ENCODE data around the gene TFF1. TPM values are rescaled to one million over a fixed set of nuclear protein-coding genes. Genes with fewer than 3 reads are reported as not detected.

The TFF1 gene
- total RNA-seq, 1 donor from 2014 or later, result 2.6 TPM

DNA sequence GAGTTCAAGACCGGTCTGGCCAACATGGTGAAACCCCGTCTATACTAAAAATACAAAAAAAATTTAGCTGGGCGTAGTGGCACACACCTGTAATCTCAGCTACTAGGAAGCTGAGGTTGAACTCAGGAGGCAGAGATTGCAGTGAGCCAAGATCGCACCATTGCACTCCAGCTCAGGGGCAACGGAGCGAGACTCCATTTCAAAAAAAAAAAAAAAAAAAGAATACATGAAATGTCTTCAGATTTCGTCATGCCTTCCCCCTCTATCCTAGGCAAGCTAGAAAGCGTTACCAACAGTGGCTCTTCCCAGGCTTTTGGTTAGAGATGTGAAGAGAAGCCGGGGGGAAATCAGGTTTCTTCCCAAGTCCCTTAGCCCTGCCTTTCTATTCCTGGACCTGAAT is 3.6 kb downstream of the TFF1 start:
- DNase-seq (ENCODE audit: low spot score), result no peak

DNA sequence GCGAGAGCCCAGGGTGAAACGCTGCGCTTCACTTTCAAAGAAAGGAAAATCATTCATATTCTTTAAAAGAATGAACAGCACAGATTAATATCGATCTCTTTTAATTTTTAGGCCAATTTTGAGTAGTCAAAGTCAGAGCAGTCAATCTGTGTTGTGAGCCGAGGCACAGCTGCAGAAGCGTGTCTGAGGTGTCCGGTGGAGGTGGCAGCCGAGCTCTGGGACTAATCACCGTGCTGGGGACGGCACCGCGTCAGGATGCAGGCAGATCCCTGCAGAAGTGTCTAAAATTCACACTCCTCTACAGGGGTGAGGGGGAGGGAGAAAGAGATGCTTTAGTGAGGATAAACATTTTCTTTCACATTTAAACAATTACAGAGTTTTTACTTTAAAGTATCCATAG is 4.1 kb downstream of the TFF1 start:
- DNase-seq (ENCODE audit: low spot score), result no peak

DNA sequence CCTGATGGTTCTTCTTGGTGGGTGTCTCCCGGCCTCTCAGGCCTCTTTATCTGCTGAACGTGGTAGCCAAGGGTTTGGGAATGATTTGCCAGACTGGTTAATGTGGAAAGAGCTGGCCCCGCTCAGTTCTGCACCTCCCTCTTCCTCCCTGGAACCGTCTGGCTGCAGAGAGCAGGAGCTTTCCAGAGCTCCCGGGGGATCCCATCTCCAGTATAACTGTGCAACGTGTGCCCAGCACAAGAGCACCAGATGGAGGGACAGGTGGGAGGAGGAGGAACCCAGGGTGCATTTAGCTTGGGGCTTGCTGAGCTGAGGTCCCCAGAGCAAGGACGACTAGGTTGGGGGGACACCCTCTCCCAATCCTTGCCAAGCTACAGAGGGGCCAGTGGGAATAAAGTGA is 5.0 kb downstream of the TFF1 start:
- DNase-seq (ENCODE audit: low spot score), result no peak

DNA sequence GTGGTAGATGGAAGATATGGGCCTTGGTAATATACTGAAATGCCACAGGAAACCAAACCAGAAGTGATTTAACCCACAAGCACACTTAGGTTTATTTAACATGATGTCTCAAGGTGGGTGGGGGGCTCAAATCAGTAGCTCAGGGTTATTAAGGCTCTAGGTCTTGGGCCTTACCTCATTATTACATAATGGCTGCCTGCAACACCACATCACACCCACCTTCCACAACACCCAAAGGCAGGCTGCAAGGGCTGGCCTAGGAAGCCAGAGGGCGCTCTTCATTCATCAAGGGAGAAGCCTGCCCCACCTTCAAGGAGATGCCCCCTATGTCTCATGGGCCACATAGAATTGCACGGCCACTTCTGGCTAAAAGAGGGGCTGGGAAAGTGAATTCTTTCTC is 6.0 kb downstream of the TFF1 start:
- DNase-seq (ENCODE audit: low spot score), result no peak

DNA sequence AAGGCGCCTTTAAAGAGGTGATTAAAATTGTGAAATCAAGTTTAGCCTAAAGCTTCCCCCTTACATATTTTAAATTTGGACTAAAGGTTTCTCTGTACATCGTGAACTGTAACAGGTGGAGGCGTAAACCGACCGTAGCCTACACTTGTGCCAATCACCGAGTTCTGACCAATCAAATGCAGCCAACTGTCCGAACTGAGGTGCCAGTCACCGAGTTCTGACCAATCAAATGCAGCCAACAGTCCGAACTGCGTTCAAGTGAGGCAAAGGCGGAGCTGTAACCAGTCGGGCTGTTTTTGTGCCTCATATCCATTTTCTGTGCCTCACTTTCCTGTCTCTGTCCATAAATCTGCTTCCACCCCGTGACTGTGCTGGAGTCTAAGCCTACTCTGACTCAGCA is 7.4 kb downstream of the TFF1 start:
- no peak for DNase-seq (ENCODE audit: low spot score)

DNA sequence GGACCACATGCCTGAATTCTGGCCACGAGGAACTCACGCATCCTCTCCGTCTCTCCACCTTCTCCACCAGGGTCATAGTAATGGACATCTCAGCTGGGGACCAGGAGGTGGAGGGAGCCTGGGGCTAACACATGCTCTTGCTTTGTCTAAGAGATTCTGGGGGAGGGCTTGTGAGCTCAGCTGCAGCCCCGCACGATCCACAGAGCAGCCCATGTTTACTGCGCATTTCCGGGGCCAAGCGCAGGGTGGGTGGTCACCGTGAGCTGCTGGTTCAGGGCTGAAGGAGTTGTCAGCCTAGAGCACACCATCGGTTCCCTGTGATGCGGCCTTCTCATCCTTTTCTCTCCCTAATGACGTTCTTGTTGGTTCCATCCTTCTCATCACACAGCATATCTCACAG is 8.1 kb downstream of the TFF1 start:
- no peak for DNase-seq (ENCODE audit: low spot score)

DNA sequence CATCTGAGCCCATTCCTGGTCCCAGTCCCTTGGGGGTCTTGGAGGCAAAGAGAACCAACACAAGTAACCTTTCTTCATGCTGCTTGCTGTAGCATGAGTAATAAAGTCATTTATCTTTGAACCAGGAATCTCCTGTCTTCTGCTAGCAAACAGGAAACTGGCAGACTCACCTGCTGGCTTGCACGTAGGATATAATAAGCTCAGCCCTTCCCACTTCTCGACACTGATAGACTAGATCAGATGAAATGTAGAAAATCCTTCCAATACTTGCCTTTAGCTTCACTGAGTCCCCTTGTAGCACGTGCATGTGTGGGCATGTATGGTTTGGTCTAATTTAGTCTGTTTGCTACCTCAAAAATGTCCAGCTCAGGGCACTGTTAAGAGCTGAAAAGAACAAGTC is 9.0 kb downstream of the TFF1 start:
- no peak for DNase-seq (ENCODE audit: low spot score)

DNA sequence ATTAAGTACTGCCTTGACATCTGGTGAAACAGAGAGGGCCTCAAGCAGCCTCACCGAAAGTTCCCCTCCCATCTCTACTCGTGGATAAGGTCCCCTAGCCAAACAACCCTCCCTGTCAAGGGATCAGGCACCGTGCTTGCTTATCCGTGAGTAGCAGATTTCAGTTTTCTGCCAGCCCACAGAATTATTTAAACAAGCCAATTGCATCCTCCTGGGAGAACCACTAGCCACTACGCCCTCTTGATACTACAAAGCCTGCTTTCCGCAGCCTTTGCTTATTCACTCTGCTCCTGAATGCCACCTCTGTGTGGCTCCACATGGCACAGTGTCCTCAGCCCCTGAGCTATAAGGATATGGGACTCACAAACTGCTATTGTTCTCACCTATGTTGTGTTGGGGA is 9.7 kb downstream of the TFF1 start:
- DNase-seq (ENCODE audit: low spot score), result no peak

DNA sequence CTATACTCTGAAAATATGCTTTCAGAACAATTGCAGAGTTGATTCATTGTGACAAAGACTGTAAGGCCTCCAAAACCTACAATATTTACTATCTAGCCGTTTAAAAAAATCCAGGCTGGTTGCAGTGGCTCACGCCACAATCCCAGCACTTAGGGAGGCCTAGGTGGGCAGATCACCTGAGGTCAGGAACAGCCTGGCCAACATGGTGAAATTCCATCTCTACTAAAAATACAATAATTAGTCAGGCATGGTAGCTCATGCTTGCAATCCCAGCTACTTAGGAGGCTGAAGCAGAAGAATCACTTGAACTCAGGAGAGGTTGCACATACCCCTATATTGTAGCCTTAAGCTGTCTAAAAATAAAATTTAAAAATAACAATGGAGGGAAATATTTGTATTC is 10.3 kb downstream of the TFF1 start:
- DNase-seq (ENCODE audit: low spot score), result no peak

DNA sequence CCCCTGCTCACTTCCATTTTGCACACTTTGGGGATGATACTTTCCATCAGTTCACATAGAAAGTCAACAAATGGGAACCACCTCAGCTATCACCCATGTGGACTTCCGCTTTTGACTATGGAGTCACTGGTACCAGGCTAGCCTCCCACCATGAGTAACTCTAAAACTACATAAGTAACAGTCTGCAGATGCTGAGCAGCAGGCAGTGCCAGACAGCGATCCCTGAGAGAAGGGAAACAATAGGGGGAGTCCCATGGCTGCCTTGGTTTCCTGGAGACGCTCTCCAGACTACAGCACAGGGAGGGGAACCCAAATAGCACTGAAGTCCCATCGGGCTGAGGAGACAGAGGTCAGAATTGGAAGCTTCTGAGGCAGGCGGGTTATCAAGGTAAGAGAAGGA is 12.7 kb downstream of the TFF1 start:
- no peak for DNase-seq (ENCODE audit: low spot score)

DNA sequence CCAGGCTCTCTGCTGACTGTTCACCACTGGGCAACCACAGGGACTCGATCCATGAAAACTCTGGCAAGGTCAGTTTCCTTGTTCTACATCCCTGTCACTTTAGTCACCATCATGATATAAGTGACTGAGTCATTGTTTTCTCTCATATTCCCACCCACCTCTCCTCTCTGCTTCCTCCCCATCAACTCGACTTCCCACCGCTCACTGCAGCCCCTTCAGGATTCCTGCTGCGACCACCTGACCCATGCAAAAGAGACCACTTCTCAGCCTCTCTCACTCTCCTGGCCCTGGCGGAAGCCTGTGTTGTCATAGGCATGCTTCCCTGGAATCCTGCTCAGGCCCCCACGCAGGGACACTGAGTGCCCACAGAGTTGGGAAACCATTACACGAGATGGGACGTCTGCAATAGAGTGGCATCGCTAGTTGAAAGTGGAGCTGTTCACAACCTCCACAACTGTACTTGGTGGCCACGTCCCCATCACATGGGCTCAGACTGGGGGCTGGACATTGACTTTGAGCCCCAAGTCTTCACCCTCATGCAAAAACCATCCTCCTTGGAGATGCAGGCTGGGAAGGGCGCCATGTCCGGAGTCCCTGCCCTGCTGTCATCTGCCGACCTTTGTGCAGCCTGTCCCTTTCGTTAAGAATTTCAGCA is 13.8 kb downstream of the TFF1 start:
- DNase-seq (ENCODE audit: low spot score), result no peak

DNA sequence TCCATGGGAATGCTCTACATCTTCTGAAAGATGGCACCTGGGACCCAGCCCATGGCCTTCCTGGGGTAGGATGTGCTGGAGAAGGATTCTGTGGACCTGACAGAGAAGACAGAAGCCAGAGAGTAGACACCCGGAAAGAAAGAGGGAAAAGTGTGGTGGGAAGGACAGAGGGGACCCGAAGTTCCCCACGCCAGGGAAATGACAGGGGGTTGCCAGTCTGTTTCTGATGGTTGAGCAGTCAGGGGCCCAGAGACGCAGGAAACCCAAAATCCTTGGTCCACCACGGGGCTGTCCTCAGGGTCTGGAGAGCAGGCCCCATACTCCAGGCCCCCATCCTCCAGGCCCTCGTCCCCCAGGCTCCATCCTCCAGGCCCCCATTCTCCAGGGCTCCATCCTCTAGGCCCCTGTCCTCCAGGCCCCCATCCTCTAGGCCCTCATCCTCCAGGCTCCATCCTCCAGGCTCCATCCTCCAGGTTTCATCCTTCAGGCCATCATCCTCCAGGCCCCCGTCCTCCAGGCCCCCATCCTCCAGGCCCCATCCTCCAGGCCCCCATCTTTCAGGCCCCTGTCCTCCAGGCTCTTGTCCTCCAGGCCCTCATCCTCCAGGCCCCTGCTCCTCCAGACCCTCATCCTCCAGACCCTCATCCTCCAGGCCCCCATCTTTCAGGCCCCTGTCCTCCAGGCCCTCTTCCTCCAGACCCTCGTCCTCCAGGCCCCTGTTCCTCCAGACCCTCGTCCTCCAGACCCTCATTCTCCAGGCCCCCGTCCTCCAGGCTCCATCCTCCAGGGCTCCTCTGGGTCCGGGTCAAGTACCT is 14.5 kb downstream of the TFF1 start:
- DNase-seq (ENCODE audit: low spot score), result no peak

DNA sequence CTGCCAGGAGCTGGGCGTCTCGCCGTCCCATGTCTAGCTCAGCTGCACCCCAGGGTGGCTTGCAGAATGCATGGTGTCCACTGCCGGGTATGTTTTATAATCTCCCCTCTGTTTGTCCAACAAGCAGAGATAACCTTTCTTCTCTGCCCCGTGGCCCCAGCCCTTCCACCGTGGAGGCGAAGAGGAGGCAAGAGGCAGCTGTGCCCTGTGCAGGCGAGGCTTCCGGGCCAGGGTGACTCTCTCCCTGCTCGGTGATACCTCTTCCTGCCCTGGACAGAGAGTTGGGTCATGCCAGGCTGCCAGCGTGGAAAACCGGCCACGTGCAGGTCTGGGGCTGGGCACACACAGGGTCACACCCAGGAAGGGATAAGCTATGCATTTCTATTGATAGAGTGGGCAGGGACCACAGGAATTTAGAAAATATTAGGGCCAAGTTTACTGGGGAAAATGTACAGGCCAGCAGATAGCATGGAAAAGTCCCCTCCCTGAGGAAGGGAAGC is 15.4 kb downstream of the TFF1 start, which contains the start of gene TFF2:
TFF2 (minus strand) TSS at position 68 of the 500 bp plus-strand sequence; CDS start at position 31, 37 bp downstream.
- no peak for DNase-seq (ENCODE audit: low spot score)

DNA sequence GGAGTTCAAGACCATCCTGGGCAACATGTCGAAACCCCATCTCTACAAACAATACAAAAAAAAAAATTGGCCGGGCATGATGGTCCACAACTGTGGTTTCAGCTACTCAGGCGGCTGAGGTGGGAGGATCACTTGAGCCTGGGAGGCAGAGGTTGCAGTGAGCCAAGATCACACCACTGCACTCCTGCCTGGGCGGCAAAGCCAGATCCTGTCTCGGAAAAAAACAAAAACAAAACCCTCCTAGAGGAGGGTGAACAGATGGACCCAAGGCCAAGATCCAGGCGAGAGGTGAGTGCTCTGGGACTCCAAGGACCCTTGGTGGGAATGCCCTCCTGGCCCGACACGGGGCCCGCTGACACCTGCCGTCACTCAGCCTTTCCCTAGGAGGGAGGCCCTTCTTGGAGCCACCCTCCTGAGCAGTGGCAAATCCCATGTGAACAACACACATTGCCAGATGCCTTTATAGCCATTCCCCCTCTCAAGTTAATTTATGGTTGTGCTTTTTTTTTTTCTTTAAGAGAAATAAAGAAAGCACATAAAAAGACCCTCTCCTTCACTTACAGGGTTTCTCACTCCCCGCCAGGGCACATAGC is 15.9 kb downstream of the TFF1 start:
- DNase-seq (ENCODE audit: low spot score), result no peak

DNA sequence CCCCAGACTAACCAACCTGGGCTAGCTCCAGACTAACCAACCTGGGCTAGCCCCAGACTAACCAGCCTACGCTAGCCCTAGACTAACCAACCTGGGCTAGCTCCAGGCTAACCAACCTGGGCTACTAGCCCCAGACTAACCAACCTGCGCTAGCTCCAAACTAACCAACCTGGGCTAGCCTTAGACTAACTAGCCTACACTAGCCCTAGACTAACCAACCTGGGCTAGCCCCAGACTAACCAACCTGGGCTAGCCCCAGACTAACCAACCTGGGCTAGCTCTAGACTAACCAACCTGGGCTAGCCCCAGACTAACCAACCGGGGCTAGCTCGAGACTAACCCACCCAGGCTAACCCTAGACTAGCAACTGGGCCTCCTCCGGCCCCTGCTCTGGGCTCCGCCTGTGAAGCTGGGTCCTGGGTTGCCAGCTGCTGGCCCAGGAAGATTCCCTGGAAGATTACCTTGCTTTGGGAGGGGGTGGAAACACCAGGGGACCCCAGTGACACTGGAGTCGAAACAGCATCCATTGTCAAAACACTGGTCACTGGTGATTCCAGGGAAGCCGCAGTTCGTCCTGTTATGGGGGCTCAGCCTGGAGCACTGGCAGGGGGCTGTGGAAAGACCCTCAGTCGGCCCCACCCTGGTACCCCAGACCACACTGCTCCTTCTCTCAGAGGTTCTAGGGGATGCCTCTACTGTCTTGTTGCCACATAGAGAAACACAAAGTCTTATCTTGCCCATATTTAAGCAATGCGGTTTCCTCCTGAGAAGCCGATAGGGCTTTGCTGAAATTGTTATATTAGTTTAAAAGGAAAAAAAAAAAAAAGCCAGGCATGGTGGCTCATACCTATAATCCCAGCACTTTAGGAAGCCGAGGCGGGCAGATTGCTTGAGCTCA is 16.7 kb downstream of the TFF1 start:
- no peak for DNase-seq (ENCODE audit: low spot score)

DNA sequence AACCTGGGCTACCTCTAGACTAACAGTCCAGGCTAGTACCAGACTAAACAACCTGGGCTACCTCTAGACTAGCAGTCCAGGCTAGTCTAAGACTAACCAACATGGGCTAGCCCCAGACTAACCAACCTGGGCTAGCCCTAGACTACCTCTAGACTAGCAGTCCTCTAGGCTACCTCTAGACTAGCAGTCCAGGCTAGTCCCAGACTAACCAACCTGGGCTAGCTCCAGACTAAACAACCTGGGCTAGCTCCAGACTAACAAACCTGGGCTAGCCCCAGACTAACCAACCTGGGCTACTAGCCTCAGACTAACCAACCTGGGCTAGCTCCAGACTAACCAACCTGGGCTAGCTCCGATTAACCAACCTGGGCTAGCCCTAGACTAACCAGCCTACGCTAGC is 17.6 kb downstream of the TFF1 start:
- DNase-seq (ENCODE audit: low spot score), result no peak

DNA sequence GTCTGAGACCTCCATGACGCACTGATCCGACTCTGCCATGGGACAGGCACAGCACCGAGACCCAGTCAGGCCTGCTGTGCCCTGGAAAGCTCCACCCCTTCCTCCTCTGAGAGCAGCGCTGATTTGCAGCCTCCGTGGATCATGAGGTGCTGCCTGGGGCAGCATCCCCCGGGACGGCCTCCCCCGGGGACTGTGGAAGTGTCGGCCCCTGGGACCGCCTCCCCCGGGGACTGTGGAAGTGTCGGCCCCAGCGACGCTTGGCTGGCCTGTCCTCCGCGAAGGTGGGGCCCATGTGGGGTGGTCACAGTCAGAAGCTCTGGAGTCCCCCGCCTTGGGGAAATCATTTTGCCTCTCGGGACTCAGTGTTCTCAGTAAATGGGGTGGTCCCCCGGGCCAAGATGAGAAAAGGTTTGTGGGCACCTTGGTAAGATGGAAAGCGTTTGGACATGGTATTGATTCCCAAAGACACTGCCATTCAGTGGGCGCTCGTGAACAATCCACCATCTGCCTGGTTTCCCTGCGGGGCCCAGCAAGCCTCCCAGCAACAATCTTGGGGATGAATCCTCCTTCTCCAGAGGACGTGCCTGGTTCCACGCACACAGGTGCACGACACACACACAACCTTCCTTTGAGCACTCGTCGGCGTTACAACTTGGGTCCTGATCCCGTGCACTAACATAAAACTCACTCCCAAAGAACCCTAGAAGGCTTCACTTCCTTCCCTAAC is 18.6 kb downstream of the TFF1 start:
- peak; percentile 40 for DNase-seq (ENCODE audit: low spot score)

DNA sequence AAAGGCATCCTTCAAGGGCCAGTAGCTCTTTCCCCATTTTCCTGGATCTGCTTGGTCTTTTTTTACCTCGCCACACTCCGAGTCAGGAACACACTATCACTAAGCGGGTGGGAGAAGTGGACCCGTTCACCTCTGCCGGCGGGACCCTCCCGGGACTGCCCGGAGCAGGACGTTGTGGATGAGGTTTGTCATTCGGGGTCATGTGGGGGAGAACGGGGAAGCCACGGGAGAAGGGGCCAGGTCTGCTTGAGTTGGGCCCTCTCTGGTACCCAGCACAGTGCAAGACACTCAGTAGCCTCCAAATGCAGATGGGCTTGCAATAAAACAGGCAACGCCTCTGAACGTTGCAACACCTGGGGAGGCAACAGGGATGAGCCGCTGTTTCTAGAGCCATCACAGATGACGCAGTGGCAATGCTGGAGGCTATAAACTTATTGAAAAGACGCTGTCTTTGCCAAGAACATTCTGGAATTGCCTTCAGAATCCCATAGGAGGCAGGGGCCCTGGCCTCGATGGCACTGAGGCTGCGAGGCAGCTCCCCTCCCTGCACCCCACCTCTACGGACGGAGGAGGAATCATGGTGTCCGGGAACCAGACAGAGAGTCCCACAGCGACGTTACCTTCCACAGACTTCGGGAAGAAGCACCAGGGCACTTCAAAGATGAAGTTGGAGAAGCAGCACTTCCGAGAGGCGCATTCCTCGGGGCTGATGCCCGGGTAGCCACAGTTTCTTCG is 19.3 kb downstream of the TFF1 start:
- DNase-seq (ENCODE audit: low spot score), result peak; percentile 37

DNA sequence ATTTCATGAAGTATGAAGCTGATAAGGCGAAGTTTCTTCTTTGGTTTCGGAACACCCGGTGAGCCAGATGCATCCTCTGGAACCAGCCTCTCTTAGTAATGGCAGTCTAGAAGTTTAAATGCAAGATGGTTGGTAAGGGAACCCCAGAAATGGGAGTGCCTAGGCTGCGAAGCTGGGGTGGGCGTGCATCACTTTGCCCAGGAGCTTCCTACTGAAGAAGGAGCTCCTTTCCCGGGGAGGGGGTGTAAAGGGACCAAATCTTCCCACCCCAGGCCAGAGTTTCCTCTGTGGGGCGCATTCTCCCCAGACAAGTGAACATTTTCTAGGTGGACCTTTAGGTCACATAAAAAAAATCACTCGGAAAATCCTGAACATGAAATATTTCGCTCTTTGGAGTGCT is 19.9 kb downstream of the TFF1 start:
- peak; percentile 18 for DNase-seq (ENCODE audit: low spot score)

DNA sequence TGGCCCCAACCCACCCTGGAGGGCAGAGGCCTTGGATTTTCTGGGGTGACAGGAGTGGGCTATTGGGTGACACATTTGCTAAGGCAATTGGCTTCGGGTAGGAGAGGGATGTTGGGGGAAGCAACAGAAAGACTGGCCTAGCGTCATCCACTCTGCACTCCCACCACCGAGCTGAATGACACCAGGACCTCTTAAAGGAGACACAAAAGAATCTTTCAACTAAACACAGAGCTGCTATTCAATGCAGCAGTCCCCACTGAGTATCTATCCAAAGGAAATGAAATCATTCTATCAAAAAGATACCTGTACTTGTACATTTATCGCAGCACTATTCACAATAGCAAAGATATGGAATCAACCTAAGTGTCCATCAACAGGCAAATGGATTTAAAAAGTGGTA is 21.7 kb downstream of the TFF1 start:
- peak; percentile 32 for DNase-seq (ENCODE audit: low spot score)

All from ureter (tissue), 1 donor.